GM12864 (cell line): ENCODE results near the gene GDF2.

Experiments
- DNase-seq: peaks from one replicate; pipeline ENCODE4 v3.0.0-alpha.2; 2011; ENCODE audit warnings: low read depth
- H3K4me3 ChIP-seq: 2 replicates; pipeline ENCODE4 v1.5.1; 2011; ENCODE audit warnings: mild to moderate bottlenecking, low read depth, low read length, control low read depth
- CTCF ChIP-seq: IDR thresholded peaks from 2 replicates; pipeline ENCODE4 v1.5.1; 2011; ENCODE audit warnings: low read depth, mild to moderate bottlenecking, moderate library complexity, low read length, control low read depth, inconsistent platforms; ENCODE audit errors: missing control alignments

GDF2 gene

GRCh38 chr10:47371629-47372485 is 49.6 kb downstream of the GDF2 start:
- TF ChIP-seq CTCF = no peak
- no peak overlapping the region for H3K4me3 ChIP-seq
- no peak for DNase-seq

GRCh38 chr10:47372726-47373125 is 50.5 kb downstream of the GDF2 start:
- no peak for DNase-seq
- H3K4me3 ChIP-seq = no peak overlapping the region
- no peak for TF ChIP-seq CTCF

DNA sequence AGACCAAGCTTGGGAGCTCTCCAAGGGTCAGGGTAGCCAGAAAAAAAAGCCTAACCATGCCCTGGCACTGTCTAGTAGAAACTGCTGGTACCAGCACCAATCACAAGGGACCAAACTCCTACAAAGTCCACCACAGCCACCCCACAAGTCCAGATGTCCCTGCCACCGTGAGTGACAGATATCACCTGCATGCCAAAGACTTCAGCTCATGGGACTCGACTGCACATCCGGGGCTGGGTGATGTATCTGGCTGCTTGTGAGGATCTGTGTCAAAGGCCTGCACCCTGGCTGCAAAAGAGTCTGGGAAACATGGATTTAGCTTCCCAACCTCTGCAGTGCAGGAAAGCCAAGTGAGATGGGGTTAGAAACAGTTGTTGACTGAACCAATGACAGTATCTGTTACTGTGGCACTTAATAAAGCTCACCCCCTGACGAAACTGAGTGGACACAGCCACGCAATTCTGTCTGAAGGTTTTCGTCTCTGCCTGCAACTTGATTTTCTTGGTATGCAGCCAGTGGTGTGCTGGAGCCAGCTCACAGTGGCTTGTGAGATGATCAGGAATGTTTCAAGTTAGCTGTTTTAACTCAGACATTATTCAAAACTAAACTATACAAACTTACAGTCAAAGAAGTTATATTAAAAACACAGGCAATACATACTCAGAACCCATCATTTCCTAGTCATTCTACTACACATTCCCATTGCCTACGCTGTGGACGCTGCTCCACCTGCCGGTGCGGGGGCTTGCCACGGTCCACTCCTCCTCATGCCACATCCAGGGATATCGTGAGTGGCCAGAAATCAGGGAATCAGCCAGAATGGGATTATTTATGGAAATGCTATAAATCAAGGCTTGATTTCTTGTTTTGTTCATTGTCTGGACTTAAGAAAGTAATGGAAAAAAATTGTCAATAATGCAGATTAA is 52.6 kb downstream of the GDF2 start:
- no peak overlapping the region for H3K4me3 ChIP-seq
- DNase-seq = no peak
- no peak for TF ChIP-seq CTCF

- TF ChIP-seq CTCF = no peak
- no peak overlapping the region for H3K4me3 ChIP-seq
- no peak for DNase-seq
These were observed 54.4 kb downstream of the GDF2 start for GRCh38 chr10:47376522-47377220.
